Left ventricle myocardium inferior (tissue), 1 donor: ENCODE results near the gene RNF41. TPM values are rescaled to one million over a fixed set of nuclear protein-coding genes. Genes with fewer than 3 reads are reported as not detected.

Experiments used
- DNase-seq: peaks from one replicate; pipeline ENCODE4 v3.0.0-alpha.2; 2020
- H3K27ac ChIP-seq: fragments of 200-600 bp; replicated peaks from 2 replicates; pipeline ENCODE4 v1.8.0; 2021
- H3K27me3 ChIP-seq: fragments of 200-600 bp; 2 replicates; pipeline ENCODE4 v1.8.0; 2021; ENCODE audit warnings: low read depth
- H3K36me3 ChIP-seq: fragments of 200-600 bp; 2 replicates; pipeline ENCODE4 v1.8.0; 2021
- H3K4me1 ChIP-seq: fragments of 200-600 bp; 2 replicates; pipeline ENCODE4 v1.8.0; 2021
- H3K4me3 ChIP-seq: fragments of 200-600 bp; 2 replicates; pipeline ENCODE4 v1.8.0; 2021; ENCODE audit warnings: mild to moderate bottlenecking, moderate library complexity
- H3K9me3 ChIP-seq: fragments of 200-600 bp; replicated peaks from 2 replicates; pipeline ENCODE4 v1.8.0; 2021
- CTCF ChIP-seq: fragments of 200-600 bp; IDR thresholded peaks from 2 replicates; pipeline ENCODE4 v1.8.0; 2021; ENCODE audit warnings: antibody characterized with exemption, mild to moderate bottlenecking, borderline replicate concordance
- intact Hi-C: fragments of 100-400 bp; cut with micrococcal nuclease; formaldehyde crosslinking; loops from one replicate; pipeline ENCODE4 v1.11.0; 2022
- total RNA-seq: library from RNA; stranded (reverse); fragmentation: NEBNext Ultra II Directional; extraction: Animal tissue kit (Norgen Biotek cat#: 25700); gene quantifications from one replicate; pipeline ENCODE4 v1.2.1, GENCODE V29; 2021
- donor health status: DM: no; HTN: yes; CAD: no; lungs with severe emphysema.

RNF41 gene
- total RNA-seq, 1 donor from 2014 or later, result 51.4 TPM

DNA sequence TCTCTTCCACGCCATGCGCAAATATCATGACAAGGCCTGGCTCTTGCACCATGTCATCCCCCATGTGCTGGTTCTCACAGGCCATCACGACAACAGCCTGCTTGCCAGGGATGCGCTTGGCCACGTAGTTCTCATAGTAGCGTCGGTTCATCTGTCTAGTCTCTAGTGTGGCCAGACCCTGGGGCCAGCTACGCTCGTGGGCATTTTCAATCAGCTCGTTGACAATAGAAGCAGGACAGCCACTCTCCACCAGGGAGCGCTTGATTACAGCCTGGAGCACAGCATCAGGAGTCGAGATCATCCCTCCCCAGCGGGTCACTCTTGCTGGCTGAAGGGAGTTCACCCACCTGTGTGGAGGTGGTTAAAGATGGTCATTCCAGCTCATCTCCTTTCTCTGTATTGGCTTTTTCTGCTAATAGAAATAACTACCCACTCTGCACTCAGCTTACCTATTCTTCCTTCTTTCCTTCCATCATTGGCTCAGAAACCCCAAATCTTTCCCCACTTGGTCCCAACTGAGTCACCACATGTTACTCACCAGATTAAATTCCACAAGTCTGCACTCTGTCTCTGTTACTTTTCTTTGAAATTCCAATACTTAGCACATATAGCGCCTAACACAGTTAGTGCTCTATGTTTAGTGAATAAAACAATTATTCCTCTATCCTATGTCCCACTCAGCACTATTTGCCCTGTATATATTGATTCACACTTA, 15.1 kb downstream of the RNF41 start:
- Histone ChIP-seq H3K4me3 (no peak overlapping the region), H3K4me1 (peaks cover 17% of the 10 kb centered on the region), H3K9me3 (no peaks in the 10 kb centered on the region), H3K27ac (no peak overlapping the region), H3K27me3 (no peaks in the 10 kb centered on the region), H3K36me3 (peaks cover 66% of the 10 kb centered on the region)
- intact Hi-C loops, result no loop called here
- TF ChIP-seq CTCF, result peak; percentile 64
- peak; percentile 43 for DNase-seq

DNA sequence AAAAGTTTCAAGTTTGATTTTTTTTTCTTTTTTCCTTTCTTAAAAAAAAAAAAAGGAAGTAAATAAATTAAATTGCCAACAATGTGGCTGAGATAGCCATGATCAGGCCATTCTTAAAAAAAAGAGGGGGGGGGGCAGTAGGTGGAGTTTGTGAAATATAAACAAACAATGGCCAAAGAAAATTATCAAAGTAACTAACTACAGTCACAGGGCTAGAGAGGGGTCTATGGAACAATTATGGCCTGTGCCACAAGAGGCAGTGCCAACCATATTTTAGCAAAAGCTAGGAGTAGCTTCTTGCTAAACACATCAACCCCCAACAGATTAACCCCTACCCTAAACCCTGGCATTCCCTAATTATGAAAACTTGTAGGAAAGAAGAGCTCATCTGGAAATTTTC, 16.3 kb downstream of the RNF41 start:
- no peak for DNase-seq
- Histone ChIP-seq H3K4me1 (peaks cover 17% of the 10 kb centered on the region), H3K27ac (peak overlapping the region; percentile 14), H3K36me3 (peaks cover 55% of the 10 kb centered on the region), H3K27me3 (no peaks in the 10 kb centered on the region), H3K9me3 (no peaks in the 10 kb centered on the region), H3K4me3 (no peak overlapping the region)
- intact Hi-C loops, result no loop called here
- no peak for TF ChIP-seq CTCF

GRCh38 chr12:56204275-56204674, 17.4 kb downstream of the RNF41 start:
- no peak for TF ChIP-seq CTCF
- DNase-seq, result no peak
- Histone ChIP-seq H3K27me3 (no peaks in the 10 kb centered on the region), H3K27ac (peak overlapping the region; percentile 56), H3K36me3 (peaks cover 43% of the 10 kb centered on the region), H3K4me3 (no peak overlapping the region), H3K9me3 (no peaks in the 10 kb centered on the region), H3K4me1 (peaks cover 17% of the 10 kb centered on the region)
- intact Hi-C loops, result no loop called here

DNA sequence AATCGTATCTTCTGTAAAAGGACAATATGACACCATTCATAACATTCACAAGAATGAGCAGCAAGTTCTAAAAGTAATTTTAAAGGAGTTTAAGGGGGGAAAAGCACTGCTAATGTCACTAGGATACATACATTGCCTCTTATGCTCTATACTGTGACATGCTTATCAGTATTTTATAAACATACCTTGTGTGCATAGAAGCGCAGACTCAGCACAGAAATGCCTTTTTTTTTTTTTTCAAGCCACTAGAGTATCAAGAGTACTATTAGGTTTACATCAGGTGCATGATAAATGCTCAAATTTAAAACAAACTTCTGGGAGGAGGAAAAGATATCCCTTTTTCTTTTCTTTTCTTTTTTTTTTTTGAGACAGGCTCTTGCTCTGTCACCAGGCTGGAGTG, 18.9 kb downstream of the RNF41 start:
- DNase-seq, result no peak
- H3K27ac ChIP-seq, result no peak overlapping the region
- no peaks in the 10 kb centered on the region for H3K9me3 ChIP-seq
- no peak overlapping the region for H3K4me3 ChIP-seq
- no peak for TF ChIP-seq CTCF
- peaks cover 29% of the 10 kb centered on the region for H3K36me3 ChIP-seq
- intact Hi-C loops, result no loop called here
- H3K27me3 ChIP-seq, result no peaks in the 10 kb centered on the region
- H3K4me1 ChIP-seq, result peaks cover 17% of the 10 kb centered on the region

GRCh38 chr12:56202366-56202765, 19.4 kb downstream of the RNF41 start:
- Histone ChIP-seq H3K36me3 (peaks cover 24% of the 10 kb centered on the region), H3K4me1 (peaks cover 17% of the 10 kb centered on the region), H3K9me3 (no peaks in the 10 kb centered on the region), H3K27ac (no peak overlapping the region), H3K4me3 (no peak overlapping the region), H3K27me3 (no peaks in the 10 kb centered on the region)
- no peak for TF ChIP-seq CTCF
- no peak for DNase-seq
- intact Hi-C loops, result no loop called here
